ENCODE results near the gene PIGR. TPM values are rescaled to one million over a fixed set of nuclear protein-coding genes. Genes with fewer than 3 reads are reported as not detected.
A peak's percentile ranks its signal among the peaks of the same experiment; 100 is the strongest.

PIGR gene
- total and polyA plus RNA-seq, 2 of the 4 experiments (the other 2 are of a cell fraction) = not detected

DNA sequence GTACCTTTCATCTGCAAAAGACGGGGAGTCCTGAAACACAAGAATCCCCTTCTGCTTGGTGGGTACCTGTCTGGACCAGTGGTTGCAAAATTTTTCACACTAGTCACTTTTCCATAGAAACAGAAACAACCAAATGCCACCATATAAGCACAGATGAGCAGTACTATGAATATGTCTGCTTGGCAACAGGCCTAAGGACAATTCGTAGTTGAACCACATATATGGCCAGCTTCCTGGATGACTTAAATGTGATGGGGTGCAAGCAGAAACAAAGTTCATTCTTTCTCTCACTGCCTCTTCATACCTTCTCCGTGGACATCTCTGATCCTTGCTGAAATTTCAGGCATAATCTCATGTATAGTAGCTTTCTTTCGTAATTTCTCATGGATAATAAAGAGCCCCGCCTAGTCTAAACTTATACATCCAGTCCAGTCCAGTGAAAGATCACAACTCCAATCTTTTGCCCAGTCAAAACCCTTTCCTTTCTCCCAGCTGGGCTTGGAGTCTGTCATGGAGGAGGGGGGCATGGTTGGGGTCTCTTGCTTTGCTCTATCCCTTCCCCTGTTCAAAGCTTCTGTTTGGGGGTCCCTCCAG lies 16.9 kb upstream of the PIGR start:
- in situ Hi-C loops (cut with MboI; ENCODE audit: low sequenced_read_pairs) = no loop called here
- Histone ChIP-seq H4K8ac (ENCODE audit: low read depth in 2 of 2, low read length in 2 of 2) (no peak overlapping the region), H2AK9ac (replicated peaks; ENCODE audit: low read depth, low read length, poor library complexity) (no peak overlapping the region), H2AFZ (replicated peaks; ENCODE audit: low read length, poor library complexity) (no peak overlapping the region), H3K18ac (ENCODE audit: low read depth, low read length) (no peak overlapping the region), H3K56ac (ENCODE audit: extremely low read depth, insufficient read depth, low read length) (no peak overlapping the region), H3K4me1 (ENCODE audit: control insufficient read depth, insufficient read depth, low read length) (no peaks in the 10 kb centered on the region), H3K27me3 (ENCODE audit: control insufficient read depth, insufficient read depth, low read length) (peaks cover 26% of the 10 kb centered on the region), H3K23ac (ENCODE audit: low read depth, low read length) (no peak overlapping the region), H3K36me3 (ENCODE audit: control insufficient read depth, insufficient read depth, low read length) (no peaks in the 10 kb centered on the region), H2BK120ac (ENCODE audit: low read depth, low read length) (no peak overlapping the region), H3K9me3 (ENCODE audit: control insufficient read depth, insufficient read depth, low read length) (no peaks in the 10 kb centered on the region), H2BK5ac (ENCODE audit: low read depth, low read length, poor library complexity, severe bottlenecking) (no peak overlapping the region), H3K79me1 (ENCODE audit: low read depth in 1 of 2, low read length in 2 of 2) (no peaks in the 10 kb centered on the region), H3K4me3 (ENCODE audit: insufficient read depth, low read depth, low read length) (no peak overlapping the region), H2AK5ac (ENCODE audit: low read depth, low read length) (no peak overlapping the region), H3K4me2 (ENCODE audit: low read depth, low read length) (no peak overlapping the region), H3K9ac (ENCODE audit: low read depth, low read length) (no peak overlapping the region), H3K4ac (ENCODE audit: low read depth, low read length) (no peak overlapping the region), H3K14ac (replicated peaks; ENCODE audit: low read depth, low read length) (no peak overlapping the region), H4K5ac (ENCODE audit: low read depth, low read length) (no peak overlapping the region), H2BK20ac (ENCODE audit: low read depth, low read length) (no peak overlapping the region), H2BK15ac (ENCODE audit: low read depth, low read length) (no peak overlapping the region), H4K20me1 (ENCODE audit: insufficient read depth, low read length) (no peaks in the 10 kb centered on the region), H3K9me1 (ENCODE audit: insufficient read depth, low read length) (no peaks in the 10 kb centered on the region; the same call in 1 of the 2 replicates), H3K27ac (ENCODE audit: insufficient read depth, low read length) (no peak overlapping the region), H4K91ac (ENCODE audit: insufficient read depth, low read depth, low read length) (no peak overlapping the region)
- dilution Hi-C loops (cut with HindIII; ENCODE audit: low sequenced_read_pairs, unreplicated experiment) = no loop called here
- peak; percentile 37 for DNase-seq
- POLR2A ChIA-PET (ENCODE audit: unreplicated experiment) = no interaction called here
- ATAC-seq (ENCODE audit: low read depth) = no peak
- no CpG with 5 or more reads among the region's 5 CpGs for WGBS, 2 experiments (ENCODE audit: extremely low coverage in 2 of 2, insufficient read length in 1 of 2)
- intact Hi-C loops (cut with micrococcal nuclease) = no loop called here
- BruUV-seq (replicated peaks) = no TSS peak
- CTCF ChIA-PET = no interaction called here
- no peak for TF ChIP-seq POLR2A (IDR thresholded peaks at IDR 0.05; ENCODE audit: low read depth, low read length)
- no peak for TF ChIP-seq CEBPB (IDR thresholded peaks at IDR 0.05; ENCODE audit: low read depth, low read length)
- TF ChIP-seq RAD21 (IDR thresholded peaks at IDR 0.05; ENCODE audit: low read length) = no peak
- TF ChIP-seq MAFK (IDR thresholded peaks at IDR 0.05; ENCODE audit: low read depth, low read length) = no peak
- TF ChIP-seq RFX5 (IDR thresholded peaks at IDR 0.05; ENCODE audit: low read depth, low read length) = no peak
- no peak for TF ChIP-seq SMC3 (IDR thresholded peaks at IDR 0.05; ENCODE audit: low read depth, low read length)
- TF ChIP-seq FOS (IDR thresholded peaks at IDR 0.05; ENCODE audit: low read depth, low read length) = no peak
- TF ChIP-seq NFE2L2 (IDR thresholded peaks at IDR 0.05; ENCODE audit: low read depth, low read length) = no peak
- TF ChIP-seq MXI1 (IDR thresholded peaks at IDR 0.05; ENCODE audit: borderline replicate concordance, low read depth, low read length) = no peak
- TF ChIP-seq CHD1 (IDR thresholded peaks at IDR 0.05; ENCODE audit: low read depth, low read length) = no peak
- TF ChIP-seq, protein P1, sequence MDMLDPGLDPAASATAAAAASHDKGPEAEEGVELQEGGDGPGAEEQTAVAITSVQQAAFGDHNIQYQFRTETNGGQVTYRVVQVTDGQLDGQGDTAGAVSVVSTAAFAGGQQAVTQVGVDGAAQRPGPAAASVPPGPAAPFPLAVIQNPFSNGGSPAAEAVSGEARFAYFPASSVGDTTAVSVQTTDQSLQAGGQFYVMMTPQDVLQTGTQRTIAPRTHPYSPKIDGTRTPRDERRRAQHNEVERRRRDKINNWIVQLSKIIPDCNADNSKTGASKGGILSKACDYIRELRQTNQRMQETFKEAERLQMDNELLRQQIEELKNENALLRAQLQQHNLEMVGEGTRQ (IDR thresholded peaks at IDR 0.05; ENCODE audit: low read depth, low read length) = no peak
- TF ChIP-seq BHLHE40 (IDR thresholded peaks at IDR 0.05; ENCODE audit: low read depth, low read length) = no peak
- TF ChIP-seq CTCF (conservative IDR thresholded peaks at IDR 0.05; ENCODE audit: low read depth, low read length) = no peak
- no peak for TF ChIP-seq RCOR1 (IDR thresholded peaks at IDR 0.05; ENCODE audit: insufficient replicate concordance, low read length)
- TF ChIP-seq, protein P2, sequence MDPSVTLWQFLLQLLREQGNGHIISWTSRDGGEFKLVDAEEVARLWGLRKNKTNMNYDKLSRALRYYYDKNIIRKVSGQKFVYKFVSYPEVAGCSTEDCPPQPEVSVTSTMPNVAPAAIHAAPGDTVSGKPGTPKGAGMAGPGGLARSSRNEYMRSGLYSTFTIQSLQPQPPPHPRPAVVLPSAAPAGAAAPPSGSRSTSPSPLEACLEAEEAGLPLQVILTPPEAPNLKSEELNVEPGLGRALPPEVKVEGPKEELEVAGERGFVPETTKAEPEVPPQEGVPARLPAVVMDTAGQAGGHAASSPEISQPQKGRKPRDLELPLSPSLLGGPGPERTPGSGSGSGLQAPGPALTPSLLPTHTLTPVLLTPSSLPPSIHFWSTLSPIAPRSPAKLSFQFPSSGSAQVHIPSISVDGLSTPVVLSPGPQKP (IDR thresholded peaks at IDR 0.05; ENCODE audit: borderline replicate concordance, low read depth, low read length) = no peak
- TF ChIP-seq MAZ (IDR thresholded peaks at IDR 0.05; ENCODE audit: borderline replicate concordance, low read depth, low read length) = no peak

Data from IMR-90 (cell line).